ENCODE results near the gene SLC17A5.
A peak's percentile ranks its signal among the peaks of the same experiment; 100 is the strongest.

Gene SLC17A5

DNA sequence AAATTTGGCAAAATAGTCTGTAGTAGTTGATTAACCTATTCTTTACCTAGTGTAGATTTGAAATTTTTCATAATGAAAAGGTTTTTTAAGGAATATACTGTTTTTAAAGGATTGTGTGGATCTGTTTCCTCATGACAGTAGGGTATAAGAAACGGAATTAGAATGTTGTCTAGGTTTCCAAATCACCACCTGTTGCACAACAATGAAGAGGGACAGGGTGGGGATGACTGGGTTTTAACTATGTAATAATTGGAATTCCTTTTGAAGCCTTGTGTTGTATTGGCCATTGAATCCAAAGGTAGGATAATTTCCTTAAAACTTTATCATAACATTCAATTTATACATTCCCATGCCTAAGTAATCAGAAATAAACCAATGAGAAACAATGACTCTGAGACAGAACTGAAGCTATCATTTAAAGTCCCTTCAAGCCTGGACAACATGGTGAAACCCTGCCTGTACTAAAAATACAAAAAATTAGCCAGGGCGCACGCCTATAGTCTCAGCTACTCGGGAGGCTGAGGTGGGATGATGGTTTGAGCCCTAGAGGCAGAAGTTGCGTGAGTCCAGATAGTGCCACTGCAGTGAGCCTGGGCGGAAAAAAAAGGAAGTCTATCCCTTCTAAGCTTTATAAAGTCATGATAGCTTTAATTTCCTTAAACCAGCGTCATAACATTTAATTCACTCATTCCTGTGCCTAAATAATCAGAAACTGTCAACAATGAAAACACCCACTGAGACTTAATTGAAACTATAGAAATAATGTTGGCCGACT is 18.3 kb upstream of the SLC17A5 start:
- no peak overlapping the region for H3K27ac ChIP-seq
- no peak overlapping the region for H3K4me3 ChIP-seq

DNA sequence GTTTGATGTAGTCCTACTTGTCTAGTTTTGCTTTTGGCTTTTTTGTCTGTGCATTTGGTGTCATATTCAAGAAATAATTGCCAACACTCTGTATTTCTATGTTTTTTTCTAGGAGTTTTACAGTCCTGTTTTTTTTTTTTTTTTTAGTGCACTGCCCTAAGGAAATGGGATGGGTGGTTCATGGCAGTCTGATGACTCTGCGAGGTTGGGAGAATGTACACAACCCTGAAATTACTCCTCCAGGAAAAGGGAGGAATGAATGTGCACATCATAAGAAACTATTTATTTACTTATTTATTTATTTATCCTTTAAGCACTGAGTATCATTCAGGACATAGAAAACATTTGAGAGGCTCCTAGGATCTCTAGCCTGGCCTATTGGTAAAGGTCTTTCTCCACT is 15.2 kb upstream of the SLC17A5 start:
- Histone ChIP-seq H3K4me3 (no peak overlapping the region), H3K27ac (no peak overlapping the region)

DNA sequence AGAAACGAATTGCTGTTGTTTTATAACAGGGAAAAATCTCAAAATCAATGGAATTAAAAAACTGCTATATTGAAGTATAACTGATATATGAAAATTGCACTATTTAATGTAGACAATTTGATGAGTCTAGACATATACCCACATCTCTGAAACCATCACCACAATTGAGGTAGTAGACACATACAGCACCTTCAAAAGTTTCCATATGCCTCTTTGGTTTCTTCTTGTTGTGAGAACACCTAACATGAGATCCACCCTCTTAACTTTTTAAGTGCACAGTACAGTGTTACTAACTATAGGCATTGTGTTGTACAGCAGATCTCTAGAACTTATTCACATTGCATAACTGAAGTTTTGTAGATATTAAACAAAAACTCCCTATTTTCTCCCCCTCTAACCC is 14.0 kb upstream of the SLC17A5 start:
- Histone ChIP-seq H3K4me3 (no peak overlapping the region), H3K27ac (no peak overlapping the region)

DNA sequence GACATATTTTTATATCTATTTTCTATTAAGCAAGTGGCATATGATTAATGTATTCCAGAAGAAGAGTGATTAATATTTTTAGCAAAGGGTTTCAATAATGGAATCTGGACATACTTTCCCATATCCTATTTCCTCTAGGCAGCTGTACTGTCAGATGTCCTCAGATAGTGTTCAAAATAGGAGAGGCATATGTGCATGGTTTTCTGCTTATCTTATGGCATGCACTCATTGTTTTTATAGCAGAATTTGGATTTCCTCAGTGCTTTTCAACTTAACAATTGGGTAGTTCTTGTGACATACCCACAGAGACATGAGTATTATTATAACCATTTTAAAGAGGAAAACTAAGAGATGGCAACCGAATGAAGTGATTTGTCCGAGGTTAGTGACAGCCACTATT is 12.6 kb upstream of the SLC17A5 start:
- H3K4me3 ChIP-seq, result no peak overlapping the region
- H3K27ac ChIP-seq, result no peak overlapping the region

DNA sequence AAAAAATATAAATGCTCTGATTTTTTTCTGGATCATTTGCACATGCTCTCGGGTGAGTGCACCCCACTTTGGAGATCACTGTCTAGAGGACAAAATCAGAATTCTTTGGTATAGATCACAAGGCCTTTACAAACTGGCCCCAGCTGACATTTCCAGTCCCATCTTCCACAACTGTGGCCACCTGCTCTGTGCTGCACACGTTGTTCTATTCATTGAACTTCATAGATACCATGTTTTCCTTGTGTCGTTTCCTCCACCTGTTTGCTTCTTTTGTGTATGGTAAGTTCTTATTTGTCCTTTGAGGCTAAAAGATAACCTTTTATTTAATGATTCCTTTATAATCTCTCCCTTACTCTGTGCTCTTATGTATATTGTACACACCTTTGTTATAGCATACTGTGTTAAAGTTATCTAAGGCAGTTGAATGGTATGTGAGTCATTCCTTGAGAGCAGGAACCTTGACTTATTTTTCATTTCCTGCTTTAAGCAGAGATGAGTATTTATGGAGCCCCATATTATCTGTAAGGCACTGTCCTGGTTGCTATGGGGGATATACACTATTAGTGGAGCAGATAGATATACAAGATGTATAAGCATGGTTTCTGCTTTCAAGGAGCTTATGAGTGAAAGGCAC is 12.0 kb upstream of the SLC17A5 start:
- Histone ChIP-seq H3K4me3 (no peak overlapping the region), H3K27ac (no peak overlapping the region)

DNA sequence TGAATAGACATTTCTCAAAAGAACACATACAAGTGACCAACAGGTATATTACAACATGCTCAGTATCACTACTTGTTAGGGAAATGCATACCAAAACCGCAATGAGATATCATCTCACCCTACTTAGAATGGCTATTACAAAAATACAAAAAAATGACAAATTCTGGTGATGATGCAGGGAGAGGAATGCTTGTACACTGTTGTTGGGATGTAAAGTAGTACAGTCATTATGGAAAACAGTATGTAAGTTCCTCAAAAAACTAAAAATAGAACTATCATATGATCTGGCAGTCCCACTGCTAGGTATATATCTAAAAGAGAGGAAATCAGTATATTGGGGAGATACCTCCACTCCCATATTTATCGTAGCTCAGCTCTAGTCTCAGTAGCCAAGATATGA is 10.9 kb upstream of the SLC17A5 start:
- Histone ChIP-seq H3K27ac (no peak overlapping the region), H3K4me3 (no peak overlapping the region)

GRCh38 chr6:73657201-73657600 is 3.4 kb upstream of the SLC17A5 start:
- H3K27ac ChIP-seq, result no peak overlapping the region
- no peak overlapping the region for H3K4me3 ChIP-seq

GRCh38 chr6:73656531-73657145 is 2.8 kb upstream of the SLC17A5 start:
- Histone ChIP-seq H3K27ac (no peak overlapping the region), H3K4me3 (no peak overlapping the region)

GRCh38 chr6:73655341-73655917 is 1.6 kb upstream of the SLC17A5 start:
- Histone ChIP-seq H3K4me3 (no peak overlapping the region), H3K27ac (peak overlapping the region in 11 of 21 experiments; percentile 12 to 98 (median 95))

- peak overlapping the region; percentile 74 to 98 (median 94) for H3K27ac ChIP-seq
- peak overlapping the region; percentile 68 to 100 (median 97) for H3K4me3 ChIP-seq
Measured at GRCh38 chr6:73652637-73653570, 888 bp downstream of the SLC17A5 start.

GRCh38 chr6:73649783-73650182 is 4.0 kb downstream of the SLC17A5 start:
- Histone ChIP-seq H3K27ac (no peak overlapping the region), H3K4me3 (no peak overlapping the region)

DNA sequence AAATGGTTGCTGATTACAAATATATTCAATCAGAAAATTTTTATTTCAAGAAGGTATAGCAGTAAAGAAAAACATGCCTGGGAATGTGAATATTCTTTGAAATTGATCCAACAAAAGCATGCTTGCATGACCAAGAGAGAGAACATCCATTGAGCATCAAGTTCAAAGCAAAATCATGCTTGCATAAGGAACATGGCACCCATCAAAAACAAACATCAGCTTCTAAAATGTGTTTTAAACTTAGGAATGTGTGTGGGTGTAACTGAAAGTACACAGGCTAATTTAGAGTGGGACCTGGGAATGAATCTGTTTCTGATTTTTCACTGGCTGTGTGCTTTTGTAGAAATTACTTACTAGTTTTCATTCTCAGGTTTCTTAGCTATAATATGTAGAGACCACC is 5.6 kb downstream of the SLC17A5 start:
- Histone ChIP-seq H3K27ac (no peak overlapping the region), H3K4me3 (no peak overlapping the region)

DNA sequence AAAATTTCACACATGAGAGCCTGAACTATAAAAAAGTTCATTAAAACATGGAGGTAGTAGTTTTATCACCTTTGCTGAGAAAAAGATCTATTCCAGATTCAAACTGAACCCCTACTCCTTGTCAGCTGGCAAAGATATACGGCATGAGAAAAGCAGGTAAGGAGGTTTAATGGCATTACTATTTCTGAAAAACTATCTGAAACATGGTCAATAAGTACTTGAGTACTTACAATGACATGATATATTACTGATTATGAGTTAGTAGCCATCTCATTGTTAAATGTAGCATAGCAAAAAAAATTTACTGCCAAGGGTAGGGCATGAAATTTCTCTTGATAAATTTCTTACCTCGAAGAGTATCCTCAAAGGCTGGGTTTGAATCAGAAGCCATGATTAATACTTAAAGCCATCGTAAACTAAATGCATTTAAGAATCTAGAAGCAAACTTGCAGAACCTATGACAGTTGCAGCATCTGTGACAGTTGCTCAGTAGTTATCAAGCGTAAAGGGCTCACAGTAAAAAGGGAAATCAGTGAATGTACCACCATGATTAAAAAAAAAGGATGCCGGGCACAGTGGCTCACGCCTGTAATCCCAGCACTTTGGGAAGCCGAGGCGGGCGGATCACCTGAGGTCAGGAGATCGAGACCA is 8.7 kb downstream of the SLC17A5 start:
- peak overlapping the region in 3 of 21 experiments; percentile 17 to 28 (median 18) for H3K27ac ChIP-seq

DNA sequence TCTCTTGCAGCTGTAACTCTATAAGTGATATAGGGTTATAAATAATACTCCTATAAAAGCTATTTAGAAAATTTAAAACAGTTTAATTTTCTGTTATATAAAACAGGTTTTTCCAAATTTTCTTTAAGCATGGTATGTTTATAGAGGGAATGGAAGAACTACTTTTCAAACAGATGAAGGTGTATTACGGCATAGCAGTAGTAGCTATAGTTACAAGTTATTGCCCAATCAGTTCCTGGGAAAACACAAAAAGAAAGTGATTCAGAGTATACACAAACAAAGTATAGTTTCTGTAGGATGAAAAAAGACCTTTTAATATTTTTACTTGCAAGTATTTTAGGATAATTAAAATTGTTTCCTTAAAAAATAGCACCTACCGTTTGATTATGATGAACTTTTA is 9.8 kb downstream of the SLC17A5 start:
- H3K27ac ChIP-seq, result no peak overlapping the region

More for the DNA sequence above, 8.7 kb downstream of the SLC17A5 start:
- peak overlapping the region; percentile 17 to 36 (median 25) for H3K4me3 ChIP-seq

GRCh38 chr6:73642530-73642929 is 11.3 kb downstream of the SLC17A5 start:
- no peak overlapping the region for H3K27ac ChIP-seq
- no peak overlapping the region for H3K4me3 ChIP-seq

More for the DNA sequence above, 9.8 kb downstream of the SLC17A5 start:
- H3K4me3 ChIP-seq, result no peak overlapping the region

DNA sequence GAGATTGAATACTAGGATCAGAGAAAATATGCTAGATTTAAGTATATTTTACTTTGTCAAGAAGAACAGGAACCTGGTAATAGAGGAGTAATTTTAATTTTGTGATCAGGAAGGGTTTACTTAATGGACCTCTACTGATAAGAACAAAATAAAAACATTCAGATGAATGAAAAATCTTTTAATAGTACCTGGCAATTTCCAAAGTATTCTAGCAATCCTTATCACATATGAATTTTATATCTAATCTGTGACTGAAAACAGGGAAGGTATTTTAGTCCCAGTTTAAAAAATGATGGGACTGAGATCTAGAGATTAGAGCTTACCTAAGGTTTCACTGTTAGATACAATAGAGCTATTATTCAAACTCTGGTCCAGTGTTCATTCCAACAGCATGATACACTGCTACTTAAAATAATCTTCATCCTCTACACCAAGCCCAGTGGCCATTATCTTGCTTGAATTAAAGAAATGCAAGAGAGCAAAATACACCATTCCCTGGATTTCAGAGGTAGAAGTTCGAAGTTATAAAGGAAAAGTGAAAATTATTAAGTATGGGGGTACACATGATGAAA is 13.5 kb downstream of the SLC17A5 start:
- no peak overlapping the region for H3K27ac ChIP-seq

DNA sequence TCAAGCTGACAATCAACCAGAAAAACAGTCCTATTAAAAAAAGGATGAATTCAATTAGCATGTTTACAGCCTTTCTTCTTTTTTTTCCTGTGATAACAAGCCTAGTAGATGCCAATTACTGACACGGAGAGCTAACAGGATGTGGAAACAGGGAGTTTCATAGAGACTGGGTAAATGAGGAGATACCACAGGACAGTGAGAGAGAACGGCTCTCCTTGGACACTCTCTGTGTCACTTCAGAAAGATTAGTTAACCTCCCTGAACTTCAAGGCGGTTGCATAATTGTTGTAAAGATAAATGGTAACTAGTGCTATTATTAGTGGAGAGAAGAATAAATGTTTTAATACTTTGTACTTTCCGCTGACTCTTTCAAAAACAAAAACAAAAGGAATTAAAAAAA is 14.8 kb downstream of the SLC17A5 start:
- no peak overlapping the region for H3K27ac ChIP-seq
- no peak overlapping the region for H3K4me3 ChIP-seq

More for the DNA sequence above, 13.5 kb downstream of the SLC17A5 start:
- H3K4me3 ChIP-seq, result no peak overlapping the region

GRCh38 chr6:73637404-73637803 is 16.4 kb downstream of the SLC17A5 start:
- Histone ChIP-seq H3K4me3 (no peak overlapping the region), H3K27ac (no peak overlapping the region)

DNA sequence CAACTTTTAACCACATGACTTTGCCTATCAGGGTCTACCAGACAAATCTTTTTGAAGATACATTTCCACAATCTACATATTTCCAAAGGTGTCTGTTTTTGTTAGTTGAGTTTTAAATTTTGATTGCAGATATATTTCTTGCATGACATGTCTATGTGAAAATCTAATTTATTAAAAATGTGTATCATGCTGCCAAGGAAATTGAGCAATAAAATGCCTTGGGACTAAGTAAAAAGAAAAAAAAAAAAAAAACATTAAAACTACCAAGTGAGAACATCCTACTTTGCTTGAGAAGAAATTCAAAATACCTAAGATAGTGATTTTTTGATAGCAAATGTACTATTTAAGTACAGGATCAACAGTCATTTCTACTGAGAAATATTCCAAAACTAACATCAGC is 17.7 kb downstream of the SLC17A5 start:
- Histone ChIP-seq H3K27ac (peak overlapping the region in 1 of 21 experiments; percentile 34), H3K4me3 (no peak overlapping the region)

Data from skin epidermis (tissue), 12 donors.